B cell (primary cell): ENCODE measurements around the gene GTF2A1L. TPM values are rescaled to one million over a fixed set of nuclear protein-coding genes. Genes with fewer than 3 reads are reported as not detected.

Source experiments
- ATAC-seq: fragments of 200-7000 bp; cut with Tn5 transposase; one replicate; pipeline ENCODE4 v1.10.0; 2021; ENCODE audit warnings: low read depth, mild to moderate bottlenecking, moderate number of reproducible peaks, moderate library complexity
- CTCF ChIA-PET: fragments of 350-600 bp; sonication (Branson Sonifier 250); formaldehyde crosslinking; loops from one replicate; lab custom pipeline; 2021; ENCODE audit warnings: antibody characterized with exemption, inconsistent platforms; lab: Charles Lee
- POLR2A ChIA-PET: fragments of 350-600 bp; sonication (Branson Sonifier 250); formaldehyde crosslinking; loops from one replicate; lab custom pipeline; 2021; ENCODE audit warnings: antibody characterized with exemption; lab: Charles Lee
- DNase-seq: peaks from one replicate; pipeline ENCODE4 v3.0.0; 2013
- H2AFZ ChIP-seq: 2 replicates; pipeline ENCODE4 v1.6.1; 2012; ENCODE audit warnings: mild to moderate bottlenecking, low read depth, low read length; ENCODE audit not compliant: insufficient read depth, poor library complexity, severe bottlenecking
- H3K27ac ChIP-seq, 2 donors: 1 replicate in 1 of 2; 2 replicates in 1 of 2; pipeline ENCODE4 v1.5.1; 2012 to 2013; ENCODE audit warnings: low read length in 2 of 2, mild to moderate bottlenecking in 2 of 2, moderate library complexity in 1 of 2
- H3K27me3 ChIP-seq, 4 experiments: fragments of 200-600 bp in 1 of 4; sonication (generic) in 1 of 4; replicated peaks in 1 of 4; 1 replicate in 2 of 4; 2 replicates in 2 of 4; pipeline versions ENCODE4 v1.6.1 to v1.7.0; 2013 to 2016; ENCODE audit warnings: low read length in 3 of 4, mild to moderate bottlenecking in 2 of 4, mixed read lengths in 1 of 4, moderate library complexity in 1 of 4; ENCODE audit not compliant: insufficient read depth in 4 of 4, control insufficient read depth in 3 of 4; ENCODE audit errors: control extremely low read depth in 1 of 4
- H3K36me3 ChIP-seq, 2 experiments: replicated peaks in 1 of 2; 1 replicate in 1 of 2; 2 replicates in 1 of 2; pipeline versions ENCODE4 v1.6.1 to v1.7.1; 2013; ENCODE audit warnings: low read length in 1 of 2; ENCODE audit not compliant: insufficient read depth in 2 of 2, control insufficient read depth in 1 of 2; ENCODE audit errors: control extremely low read depth in 1 of 2, extremely low read depth in 1 of 2
- H3K4me1 ChIP-seq, 2 donors: fragments of 200-600 bp in 1 of 2; sonication (generic) in 1 of 2; 1 replicate in 1 of 2; 2 replicates in 1 of 2; pipeline versions ENCODE4 v1.5.1 to v1.6.1; 2013 to 2017; ENCODE audit warnings: low read length in 2 of 2; ENCODE audit not compliant: control insufficient read depth in 2 of 2, insufficient read depth in 2 of 2
- H3K4me2 ChIP-seq: replicated peaks from 2 replicates; pipeline ENCODE3; 2012; ENCODE audit warnings: mild to moderate bottlenecking, low read depth, low read length; ENCODE audit not compliant: poor library complexity, severe bottlenecking
- H3K4me3 ChIP-seq, 5 experiments: fragments of 200-600 bp in 1 of 5; sonication (generic) in 1 of 5; 1 replicate in 3 of 5; 2 replicates in 2 of 5; pipeline versions ENCODE4 v1.5.1 to v1.7.0; 2011 to 2016; ENCODE audit warnings: low read length in 4 of 5, mild to moderate bottlenecking in 4 of 5, low read depth in 2 of 5, control low read depth in 1 of 5, moderate library complexity in 1 of 5; ENCODE audit not compliant: insufficient read depth in 1 of 5; ENCODE audit errors: control extremely low read depth in 1 of 5, extremely low read depth in 1 of 5
- H3K79me2 ChIP-seq: fragments of 200-600 bp; sonication (generic); one replicate; pipeline ENCODE4 v1.6.0; 2016; ENCODE audit warnings: low read length; ENCODE audit not compliant: control insufficient read depth, insufficient read depth
- H3K9ac ChIP-seq: fragments of 200-600 bp; sonication (generic); 2 replicates; pipeline ENCODE4 v1.6.1; 2017; ENCODE audit warnings: mild to moderate bottlenecking, low read length, moderate library complexity
- H3K9me3 ChIP-seq, 3 donors: one replicate each; pipeline versions ENCODE4 v1.6.1 to v1.7.1; 2013; ENCODE audit warnings: low read length in 2 of 3; ENCODE audit not compliant: control insufficient read depth in 2 of 3, insufficient read depth in 1 of 3; ENCODE audit errors: control extremely low read depth in 1 of 3
- H4K20me1 ChIP-seq: 2 replicates; pipeline ENCODE4 v1.6.0; 2012; ENCODE audit warnings: mild to moderate bottlenecking, low read length; ENCODE audit not compliant: insufficient read depth, control insufficient read depth, poor library complexity, severe bottlenecking
- H3K27ac Mint-ChIP-seq: one replicate; pipeline ENCODE4 v1.8.0; 2021; ENCODE audit warnings: mixed read lengths
- H3K27me3 Mint-ChIP-seq: one replicate; pipeline ENCODE4 v1.8.0; 2021; ENCODE audit warnings: mixed read lengths
- H3K4me1 Mint-ChIP-seq: one replicate; pipeline ENCODE4 v1.8.0; 2021; ENCODE audit warnings: mixed read lengths
- H3K4me3 Mint-ChIP-seq: one replicate; pipeline ENCODE4 v1.8.0; 2021; ENCODE audit warnings: mixed read lengths
- H3K9me3 Mint-ChIP-seq: one replicate; pipeline ENCODE4 v1.8.0; 2022; ENCODE audit warnings: mixed read lengths; ENCODE audit not compliant: insufficient read depth
- EZH2 ChIP-seq: IDR thresholded peaks from 2 replicates; pipeline ENCODE4 v1.6.1; 2012; ENCODE audit warnings: borderline replicate concordance, low read depth, mild to moderate bottlenecking, moderate library complexity, low read length; ENCODE audit not compliant: insufficient read depth, poor library complexity, severe bottlenecking
- WGBS: methylation state at CpG from one replicate; pipeline ENCODE4 v1.1.5; 2013; ENCODE audit warnings: missing lambda C conversion rate; ENCODE audit not compliant: insufficient coverage; 5-methylcytosine and 5-hydroxymethylcytosine counted together
- intact Hi-C: fragments of 100-400 bp; cut with micrococcal nuclease; formaldehyde crosslinking; loops from one replicate; pipeline ENCODE4 v1.10.0; 2022
- polyA plus RNA-seq: library from polyadenylated mRNA; depleted of rRNA; stranded (reverse); fragments of >200 nt; gene quantifications from 2 replicates; pipeline ENCODE4 v1.2.3, GENCODE V29; 2012
- total RNA-seq, 2 donors: library from RNA; stranded (reverse); fragments of 120-200 nt in 1 of 2; gene quantifications; 1 replicate in 1 of 2; 2 replicates in 1 of 2; pipeline versions ENCODE4 v1.2.3 to v1.2.4, GENCODE V29; 2013 to 2022
- TF ChIP-seq, protein P1 (sequence below): fragments of 200-600 bp; IDR thresholded peaks from one replicate; pipeline ENCODE4 v1.8.0; 2022; ENCODE audit warnings: antibody characterized with exemption, mild to moderate bottlenecking

The GTF2A1L gene
- total and polyA plus RNA-seq, 2 donors (not counting 1 experiment from before 2014, with no cell fraction given), result not detected

DNA sequence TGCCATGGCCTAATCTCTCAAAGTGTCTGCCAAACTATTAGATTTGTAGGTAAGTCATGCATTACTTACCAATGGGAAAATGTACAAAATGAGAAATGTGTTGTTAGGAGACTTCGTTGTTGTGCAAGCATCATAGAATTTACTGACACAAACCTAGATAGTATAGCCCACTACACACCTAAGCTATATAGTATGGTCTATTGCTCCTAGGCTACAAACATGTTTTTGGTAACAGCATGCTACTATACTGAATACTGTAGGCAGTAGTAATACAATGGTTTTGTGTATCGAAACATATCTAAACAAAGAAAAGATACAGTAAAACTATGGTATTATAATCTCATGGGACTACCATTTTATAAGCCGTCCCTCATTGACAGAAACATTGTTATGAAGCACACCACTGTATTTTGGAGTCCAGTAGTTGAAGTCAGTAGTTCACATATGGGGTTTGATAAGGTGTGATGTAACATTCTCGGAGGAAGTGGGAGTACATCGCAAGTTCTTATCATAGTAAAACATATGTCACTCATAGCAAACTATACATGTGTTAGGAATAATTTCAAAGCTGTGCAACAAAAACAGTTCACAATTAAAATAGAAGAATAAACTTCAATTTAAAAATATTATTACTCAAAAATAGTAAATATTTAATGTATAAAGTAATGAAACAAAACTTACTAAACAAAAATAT, 12.0 kb upstream of the GTF2A1L start:
- no peaks in the 10 kb centered on the region for H3K4me1 ChIP-seq
- H3K36me3 ChIP-seq, result no peaks in the 10 kb centered on the region
- Mint-ChIP-seq H3K27ac (no peak overlapping the region), H3K4me3 (no peak overlapping the region), H3K4me1 (no peaks in the 10 kb centered on the region), H3K9me3 (no peaks in the 10 kb centered on the region), H3K27me3 (peaks cover 10% of the 10 kb centered on the region)
- POLR2A ChIA-PET, result no interaction called here
- H3K27ac ChIP-seq, result no peak overlapping the region
- CTCF ChIA-PET, result no interaction called here
- intact Hi-C loops, result no loop called here
- ATAC-seq, result no peak
- TF ChIP-seq, protein P1, sequence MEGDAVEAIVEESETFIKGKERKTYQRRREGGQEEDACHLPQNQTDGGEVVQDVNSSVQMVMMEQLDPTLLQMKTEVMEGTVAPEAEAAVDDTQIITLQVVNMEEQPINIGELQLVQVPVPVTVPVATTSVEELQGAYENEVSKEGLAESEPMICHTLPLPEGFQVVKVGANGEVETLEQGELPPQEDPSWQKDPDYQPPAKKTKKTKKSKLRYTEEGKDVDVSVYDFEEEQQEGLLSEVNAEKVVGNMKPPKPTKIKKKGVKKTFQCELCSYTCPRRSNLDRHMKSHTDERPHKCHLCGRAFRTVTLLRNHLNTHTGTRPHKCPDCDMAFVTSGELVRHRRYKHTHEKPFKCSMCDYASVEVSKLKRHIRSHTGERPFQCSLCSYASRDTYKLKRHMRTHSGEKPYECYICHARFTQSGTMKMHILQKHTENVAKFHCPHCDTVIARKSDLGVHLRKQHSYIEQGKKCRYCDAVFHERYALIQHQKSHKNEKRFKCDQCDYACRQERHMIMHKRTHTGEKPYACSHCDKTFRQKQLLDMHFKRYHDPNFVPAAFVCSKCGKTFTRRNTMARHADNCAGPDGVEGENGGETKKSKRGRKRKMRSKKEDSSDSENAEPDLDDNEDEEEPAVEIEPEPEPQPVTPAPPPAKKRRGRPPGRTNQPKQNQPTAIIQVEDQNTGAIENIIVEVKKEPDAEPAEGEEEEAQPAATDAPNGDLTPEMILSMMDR, result no peak
- TF ChIP-seq EZH2, result no peak
- no peak for DNase-seq
- H2AFZ ChIP-seq, result no peak overlapping the region
- no peak overlapping the region for H3K4me3 ChIP-seq
- no CpG with 5 or more reads among the region's 5 CpGs for WGBS
- H3K9ac ChIP-seq, result no peak overlapping the region
- H3K4me2 ChIP-seq, result no peak overlapping the region
- H3K79me2 ChIP-seq, result no peaks in the 10 kb centered on the region
- H4K20me1 ChIP-seq, result no peaks in the 10 kb centered on the region
- H3K9me3 ChIP-seq, result no peaks in the 10 kb centered on the region
- peaks cover 0 to 4% (median under 1%) of the 10 kb centered on the region in 4 experiments for H3K27me3 ChIP-seq

DNA sequence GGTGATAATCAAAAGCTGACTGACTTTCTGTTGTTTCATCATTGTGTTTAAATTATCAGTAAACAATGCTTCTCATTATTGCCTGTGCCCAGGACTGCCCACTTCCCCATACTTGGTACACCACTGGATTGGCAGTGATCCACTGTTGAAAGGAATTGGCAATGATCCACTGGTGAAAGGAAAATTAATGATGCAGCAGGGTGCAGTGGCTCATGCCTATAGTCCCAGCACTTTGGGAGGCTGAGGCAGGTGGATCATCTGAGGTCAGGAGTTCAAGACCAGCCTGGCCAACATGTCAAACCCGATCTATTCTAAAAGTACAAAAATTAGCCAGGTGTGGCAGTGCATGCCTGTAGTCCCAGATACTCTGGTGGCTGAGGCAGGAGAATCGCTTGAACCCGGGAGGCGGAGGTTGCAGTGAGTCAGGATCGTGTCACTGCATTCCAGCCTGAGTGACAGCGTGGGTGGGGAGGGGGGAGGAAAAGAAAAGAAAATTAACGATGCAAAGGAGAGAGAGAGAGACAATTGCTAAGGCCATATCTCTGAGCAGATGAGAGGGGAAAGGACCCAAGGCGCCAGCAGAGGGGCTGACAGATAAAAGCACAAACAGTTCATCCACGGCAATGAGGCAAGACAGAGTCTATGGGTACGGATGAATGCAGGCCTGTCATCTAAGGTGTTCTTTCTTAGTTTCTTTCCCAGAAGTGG, 10.2 kb upstream of the GTF2A1L start:
- DNase-seq, result no peak
- ATAC-seq, result no peak
- TF ChIP-seq, protein P1, result no peak
- TF ChIP-seq EZH2, result no peak
- Histone ChIP-seq H3K4me2 (no peak overlapping the region), H2AFZ (no peak overlapping the region), H3K9me3 (no peaks in the 10 kb centered on the region), H3K4me1 (no peaks in the 10 kb centered on the region), H3K4me3 (no peak overlapping the region), H3K79me2 (no peaks in the 10 kb centered on the region), H3K36me3 (no peaks in the 10 kb centered on the region), H4K20me1 (no peaks in the 10 kb centered on the region), H3K9ac (no peak overlapping the region), H3K27ac (no peak overlapping the region), H3K27me3 (peaks cover 0 to 4% (median under 1%) of the 10 kb centered on the region in 4 experiments)
- Mint-ChIP-seq H3K9me3 (no peaks in the 10 kb centered on the region), H3K27me3 (peaks cover 17% of the 10 kb centered on the region), H3K27ac (no peak overlapping the region), H3K4me3 (no peak overlapping the region), H3K4me1 (no peaks in the 10 kb centered on the region)
- WGBS, result 83% methylated on average over 10 of the region's 10 CpGs
- POLR2A ChIA-PET, result no interaction called here
- intact Hi-C loops, result no loop called here
- CTCF ChIA-PET, result no interaction called here
